Trophoblast cell (in vitro differentiated cells and primary cell): ENCODE data around the gene TMEM61.

Experiments
- DNase-seq, 2 donors: peaks; one replicate each; pipeline ENCODE4 v3.0.0-alpha.2; 2016
- H2AFZ ChIP-seq: 2 replicates; pipeline ENCODE4 v1.6.1; 2013; ENCODE audit warnings: low read length, moderate library complexity, mild to moderate bottlenecking; ENCODE audit not compliant: insufficient read depth, poor library complexity
- H2AK5ac ChIP-seq: 2 replicates; pipeline ENCODE4 v1.6.1; 2013; ENCODE audit warnings: mild to moderate bottlenecking, low read length
- H2BK120ac ChIP-seq: 2 replicates; pipeline ENCODE4 v1.6.1; 2013; ENCODE audit warnings: low read length, mild to moderate bottlenecking, moderate library complexity; ENCODE audit not compliant: insufficient read depth, poor library complexity
- H2BK12ac ChIP-seq: 2 replicates; pipeline ENCODE4 v1.6.1; 2013; ENCODE audit warnings: mild to moderate bottlenecking, low read length, moderate library complexity
- H2BK5ac ChIP-seq: 2 replicates; pipeline ENCODE4 v1.6.1; 2013; ENCODE audit warnings: low read length, low read depth, moderate library complexity, mild to moderate bottlenecking; ENCODE audit not compliant: poor library complexity
- H3K14ac ChIP-seq: 2 replicates; pipeline ENCODE4 v1.6.1; 2013; ENCODE audit warnings: mild to moderate bottlenecking, low read length
- H3K18ac ChIP-seq: 2 replicates; pipeline ENCODE4 v1.6.1; 2013; ENCODE audit warnings: mild to moderate bottlenecking, low read length
- H3K23ac ChIP-seq: 2 replicates; pipeline ENCODE4 v1.6.1; 2013; ENCODE audit warnings: low read length
- H3K27ac ChIP-seq: 2 replicates; pipeline ENCODE4 v1.5.1; 2013; ENCODE audit warnings: low read depth, mild to moderate bottlenecking, inconsistent platforms, low read length, moderate library complexity
- H3K27me3 ChIP-seq: 2 replicates; pipeline ENCODE4 v1.6.1; 2013; ENCODE audit warnings: inconsistent platforms, mild to moderate bottlenecking, low read length, moderate library complexity; ENCODE audit not compliant: insufficient read depth
- H3K36me3 ChIP-seq, 2 experiments: 1 replicate in 1 of 2; 2 replicates in 1 of 2; pipeline ENCODE4 v1.6.1; 2013; ENCODE audit warnings: low read length in 2 of 2, mild to moderate bottlenecking in 2 of 2, moderate library complexity in 1 of 2; ENCODE audit not compliant: insufficient read depth in 2 of 2, control insufficient read depth in 1 of 2
- H3K4ac ChIP-seq: 2 replicates; pipeline ENCODE4 v1.6.1; 2013; ENCODE audit warnings: low read depth, mild to moderate bottlenecking, low read length, moderate library complexity
- H3K4me1 ChIP-seq, 2 experiments: 1 replicate in 1 of 2; 2 replicates in 1 of 2; pipeline ENCODE4 v1.6.1; 2013; ENCODE audit warnings: low read length in 2 of 2, mild to moderate bottlenecking in 2 of 2, moderate library complexity in 1 of 2; ENCODE audit not compliant: insufficient read depth in 2 of 2, control insufficient read depth in 1 of 2
- H3K4me2 ChIP-seq: 2 replicates; pipeline ENCODE4 v1.6.1; 2013; ENCODE audit warnings: inconsistent platforms, mild to moderate bottlenecking, low read length, moderate library complexity
- H3K4me3 ChIP-seq: 2 replicates; pipeline ENCODE4 v1.5.1; 2013; ENCODE audit warnings: mild to moderate bottlenecking, low read depth, low read length, inconsistent platforms
- H3K79me1 ChIP-seq: one replicate; pipeline ENCODE4 v1.6.1; 2013; ENCODE audit warnings: low read length
- H3K79me2 ChIP-seq: 2 replicates; pipeline ENCODE4 v1.6.1; 2013; ENCODE audit warnings: low read length, mild to moderate bottlenecking; ENCODE audit not compliant: control insufficient read depth, insufficient read depth, poor library complexity
- H3K9ac ChIP-seq: 2 replicates; pipeline ENCODE4 v1.6.1; 2013; ENCODE audit warnings: mild to moderate bottlenecking, low read length
- H3K9me3 ChIP-seq: 2 replicates; pipeline ENCODE4 v1.6.1; 2013; ENCODE audit warnings: low read depth, mild to moderate bottlenecking, control low read depth, inconsistent platforms, low read length; ENCODE audit not compliant: insufficient read depth
- H4K12ac ChIP-seq: 2 replicates; pipeline ENCODE4 v1.6.1; 2013; ENCODE audit warnings: low read depth, mild to moderate bottlenecking, low read length, moderate library complexity
- H4K8ac ChIP-seq: 2 replicates; pipeline ENCODE4 v1.6.1; 2013; ENCODE audit warnings: low read depth, mild to moderate bottlenecking, low read length, moderate library complexity
- H4K91ac ChIP-seq: one replicate; pipeline ENCODE4 v1.6.1; 2013; ENCODE audit warnings: low read depth, mild to moderate bottlenecking, low read length, moderate library complexity
- WGBS: extraction: QIAGEN DNeasy Blood & Tissue Kit; methylation state at CpG from one replicate; pipeline ENCODE4 v1.1.7; 2013; ENCODE audit warnings: missing lambda C conversion rate; ENCODE audit not compliant: insufficient read length, insufficient coverage; ENCODE audit errors: extremely low coverage; 5-methylcytosine and 5-hydroxymethylcytosine counted together

The TMEM61 gene

DNA sequence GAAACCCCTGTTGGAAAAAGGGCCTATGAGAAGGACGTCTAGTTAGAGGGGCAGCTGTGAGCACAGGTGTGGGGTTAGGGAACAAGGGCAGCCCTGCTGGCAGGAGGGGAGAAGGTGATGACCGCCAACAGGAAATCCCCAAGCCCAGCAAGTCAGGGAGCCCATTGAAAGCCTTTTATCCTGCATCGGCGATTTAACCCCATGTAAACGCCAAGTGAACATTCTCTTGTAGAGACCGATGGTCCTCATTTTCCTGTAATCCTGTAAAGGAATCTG, 17.2 kb downstream of the TMEM61 start:
- H4K91ac ChIP-seq = no peak overlapping the region
- no peak overlapping the region for H3K4me3 ChIP-seq
- H4K12ac ChIP-seq = no peak overlapping the region
- WGBS = no CpG with 5 or more reads among the region's 6 CpGs
- H3K79me1 ChIP-seq = peaks cover 2% of the 10 kb centered on the region
- H2AFZ ChIP-seq = no peak overlapping the region
- no peak overlapping the region for H3K27ac ChIP-seq
- peaks cover 1% of the 10 kb centered on the region for H3K9me3 ChIP-seq
- H3K4me2 ChIP-seq = no peak overlapping the region
- no peaks in the 10 kb centered on the region for H3K36me3 ChIP-seq
- no peak overlapping the region for H3K4ac ChIP-seq
- H3K18ac ChIP-seq = no peak overlapping the region
- H3K9ac ChIP-seq = no peak overlapping the region
- no peak overlapping the region for H3K14ac ChIP-seq
- H2BK120ac ChIP-seq = no peak overlapping the region
- H3K27me3 ChIP-seq = no peaks in the 10 kb centered on the region
- peaks cover 11 to 14% of the 10 kb centered on the region in 2 experiments for H3K4me1 ChIP-seq
- no peak overlapping the region for H4K8ac ChIP-seq
- DNase-seq = no peak
- H2BK5ac ChIP-seq = no peak overlapping the region
- H2BK12ac ChIP-seq = no peak overlapping the region
- H3K79me2 ChIP-seq = no peaks in the 10 kb centered on the region
- H2AK5ac ChIP-seq = no peak overlapping the region
- H3K23ac ChIP-seq = no peak overlapping the region

DNA sequence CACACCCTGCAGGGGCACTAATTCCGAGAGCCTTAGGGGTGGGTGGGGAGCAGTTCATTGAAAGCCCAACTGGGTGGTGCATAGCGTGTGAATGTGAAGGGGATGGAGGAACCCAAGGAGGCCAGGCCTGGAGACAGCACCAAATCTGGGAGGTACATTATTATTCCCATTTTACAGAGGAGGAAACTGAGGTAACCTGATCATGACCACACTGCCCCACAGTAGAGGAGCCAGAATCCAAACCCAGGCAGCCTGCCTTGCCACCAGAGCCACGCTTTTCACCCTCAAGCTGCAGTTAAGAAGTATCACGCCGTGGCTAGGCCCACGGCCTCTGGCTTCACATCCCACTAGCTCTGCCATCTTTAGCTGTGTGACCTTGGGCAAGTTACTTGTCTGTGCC, 17.7 kb downstream of the TMEM61 start:
- Histone ChIP-seq H3K27ac (no peak overlapping the region), H2AK5ac (no peak overlapping the region), H3K14ac (no peak overlapping the region), H3K4me3 (no peak overlapping the region), H3K79me1 (peaks cover 2% of the 10 kb centered on the region), H2BK120ac (no peak overlapping the region), H4K91ac (no peak overlapping the region), H3K36me3 (no peaks in the 10 kb centered on the region), H3K23ac (no peak overlapping the region), H3K27me3 (no peaks in the 10 kb centered on the region), H2BK5ac (no peak overlapping the region), H2BK12ac (no peak overlapping the region), H2AFZ (no peak overlapping the region), H3K4ac (no peak overlapping the region), H4K12ac (no peak overlapping the region), H3K79me2 (no peaks in the 10 kb centered on the region), H3K9ac (no peak overlapping the region), H4K8ac (no peak overlapping the region), H3K4me1 (peaks cover 11 to 14% of the 10 kb centered on the region in 2 experiments), H3K9me3 (peaks cover 1% of the 10 kb centered on the region), H3K18ac (no peak overlapping the region), H3K4me2 (no peak overlapping the region)
- DNase-seq = no peak
- WGBS = no CpG with 5 or more reads among the region's 6 CpGs

DNA sequence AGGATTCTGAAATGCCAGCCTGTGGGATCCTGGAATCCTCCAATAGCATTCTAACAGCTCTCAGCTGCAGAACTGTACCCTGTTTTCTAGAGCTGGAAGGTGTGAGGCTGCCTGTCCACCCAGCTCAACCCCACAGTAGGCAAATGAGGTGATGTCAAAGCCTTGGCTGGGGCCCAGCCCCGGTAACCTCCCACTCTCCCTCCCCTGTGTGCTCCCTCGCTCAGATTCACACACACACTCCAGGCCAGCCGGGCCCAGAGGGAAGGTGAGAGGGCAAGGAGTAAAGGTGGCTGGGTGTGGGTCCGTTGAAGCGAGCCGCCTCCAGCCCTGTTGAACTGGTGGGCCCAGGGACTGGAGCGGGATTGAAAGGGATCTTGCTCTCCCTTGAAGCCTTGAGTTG, 18.2 kb downstream of the TMEM61 start, which contains the start of gene BSND:
BSND (plus strand) TSS at position 257 of the 400 bp plus-strand sequence. CDS start 254 bp downstream, outside the sequence.
- no CpG with 5 or more reads among the region's 7 CpGs for WGBS

DNA sequence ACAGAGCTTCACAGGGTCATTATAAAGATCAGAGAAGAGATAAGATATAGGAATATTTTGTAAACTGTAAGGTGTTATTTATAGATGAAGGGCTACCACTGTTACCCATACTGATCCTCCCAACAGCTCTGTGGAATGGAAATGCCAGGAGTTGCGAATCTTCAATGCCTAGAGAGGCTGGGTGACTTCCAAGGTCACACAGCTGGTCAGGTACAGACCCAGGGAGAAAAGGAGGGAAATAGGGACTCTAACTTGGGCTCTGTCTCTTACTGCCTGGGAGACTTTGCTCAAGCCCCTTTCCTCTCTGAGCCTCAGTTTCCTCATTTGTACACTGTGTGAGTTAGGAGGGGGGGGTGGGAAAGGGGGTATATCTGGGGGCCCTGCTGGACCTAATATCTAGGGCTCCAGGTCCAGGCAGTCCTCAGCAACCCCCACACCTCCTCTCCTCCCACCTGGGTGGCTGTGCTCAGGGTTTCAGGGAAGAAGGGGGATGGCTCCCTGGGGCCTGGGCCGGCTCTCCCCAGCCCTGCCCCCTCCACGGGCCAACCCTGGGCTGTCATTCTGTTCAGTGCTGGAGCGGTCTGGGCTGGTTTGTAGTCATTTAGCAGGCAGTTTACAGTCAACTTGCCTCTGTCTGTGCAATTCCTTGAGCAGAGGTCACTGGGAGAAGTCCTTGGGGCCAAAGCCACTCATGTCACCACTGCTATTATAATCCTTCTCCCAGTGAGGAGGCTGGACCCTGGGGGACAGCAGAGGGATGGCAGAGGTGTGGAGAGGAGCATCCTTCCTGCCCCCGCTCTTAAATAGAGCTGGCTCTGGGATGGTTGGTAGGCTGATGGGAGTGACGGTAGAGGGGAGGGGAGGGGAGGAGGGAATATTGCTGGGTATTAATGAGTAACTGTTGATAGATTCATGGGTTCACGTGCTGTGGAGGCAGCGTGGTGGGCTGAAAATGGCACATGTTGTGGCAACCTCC, 20.0 kb downstream of the TMEM61 start:
- H2BK5ac ChIP-seq = no peak overlapping the region
- peaks cover 1% of the 10 kb centered on the region for H3K9me3 ChIP-seq
- H3K14ac ChIP-seq = no peak overlapping the region
- H4K91ac ChIP-seq = no peak overlapping the region
- no CpG with 5 or more reads among the region's 8 CpGs for WGBS
- no peak overlapping the region for H3K4me2 ChIP-seq
- H3K79me1 ChIP-seq = peaks cover 2% of the 10 kb centered on the region
- H2BK12ac ChIP-seq = no peak overlapping the region
- H2AFZ ChIP-seq = no peak overlapping the region
- H3K23ac ChIP-seq = no peak overlapping the region
- H4K12ac ChIP-seq = no peak overlapping the region
- no peak overlapping the region for H3K4me3 ChIP-seq
- H3K36me3 ChIP-seq = no peaks in the 10 kb centered on the region
- H3K18ac ChIP-seq = no peak overlapping the region
- H3K4me1 ChIP-seq = peaks cover 6 to 8% of the 10 kb centered on the region in 2 experiments
- no peak overlapping the region for H3K4ac ChIP-seq
- no peak overlapping the region for H3K9ac ChIP-seq
- no peak overlapping the region for H3K27ac ChIP-seq
- no peak overlapping the region for H4K8ac ChIP-seq
- H3K79me2 ChIP-seq = no peaks in the 10 kb centered on the region
- no peak overlapping the region for H2BK120ac ChIP-seq
- no peak overlapping the region for H2AK5ac ChIP-seq
- H3K27me3 ChIP-seq = no peaks in the 10 kb centered on the region
- no peak for DNase-seq

More for the DNA sequence above, 18.2 kb downstream of the TMEM61 start, which contains the start of gene BSND:
- Histone ChIP-seq H3K79me1 (peaks cover 2% of the 10 kb centered on the region), H2BK12ac (no peak within 1 kb of the TSS), H2AK5ac (no peak within 1 kb of the TSS), H3K4me3 (no peak within 1 kb of the TSS), H4K12ac (no peak within 1 kb of the TSS), H2AFZ (no peak within 1 kb of the TSS), H3K4me2 (no peak within 1 kb of the TSS), H3K27ac (no peak within 1 kb of the TSS), H3K79me2 (no peaks in the 10 kb centered on the region), H3K9ac (no peak within 1 kb of the TSS), H3K4me1 (peaks cover 11 to 14% of the 10 kb centered on the region in 2 experiments), H4K91ac (no peak within 1 kb of the TSS), H3K14ac (no peak within 1 kb of the TSS), H3K4ac (no peak within 1 kb of the TSS), H2BK120ac (no peak within 1 kb of the TSS), H3K9me3 (peaks cover 1% of the 10 kb centered on the region), H3K36me3 (no peaks in the 10 kb centered on the region), H3K27me3 (no peaks in the 10 kb centered on the region), H3K23ac (no peak within 1 kb of the TSS), H3K18ac (no peak within 1 kb of the TSS), H4K8ac (no peak within 1 kb of the TSS), H2BK5ac (no peak within 1 kb of the TSS)
- no peak for DNase-seq
